MM.1S (cell line): Measurements from ENCODE around the gene SGCG.

ENCODE experiments used
- DNase-seq: peaks from one replicate; pipeline ENCODE4 v3.0.0-alpha.2; 2015
- H2AFZ ChIP-seq: fragments of 300-600 bp; sonication (generic); 2 replicates; pipeline ENCODE4 v1.6.0; 2016; ENCODE audit warnings: antibody characterized with exemption, low read length
- H3F3A ChIP-seq: fragments of 300-600 bp; sonication (generic); 2 replicates; pipeline ENCODE4 v1.6.1; 2016; ENCODE audit warnings: mild to moderate bottlenecking, antibody characterized with exemption, low read length, moderate library complexity, mixed read lengths; ENCODE audit not compliant: insufficient read depth
- H3K27ac ChIP-seq: fragments of 300-600 bp; sonication (generic); 2 replicates; pipeline ENCODE4 v1.5.1; 2016; ENCODE audit warnings: mild to moderate bottlenecking, low read length
- H3K27me3 ChIP-seq: fragments of 300-600 bp; sonication (generic); replicated peaks from 2 replicates; pipeline ENCODE4 v1.6.0; 2016; ENCODE audit warnings: low read length; ENCODE audit not compliant: insufficient read depth
- H3K36me3 ChIP-seq: fragments of 300-600 bp; sonication (generic); replicated peaks from 2 replicates; pipeline ENCODE4 v1.6.1; 2016; ENCODE audit warnings: mild to moderate bottlenecking, low read length, mixed read lengths; ENCODE audit not compliant: insufficient read depth
- H3K4me1 ChIP-seq: fragments of 300-600 bp; sonication (generic); 2 replicates; pipeline ENCODE4 v1.6.1; 2016; ENCODE audit warnings: low read length, mixed read lengths
- H3K4me2 ChIP-seq: fragments of 300-600 bp; sonication (generic); 2 replicates; pipeline ENCODE4 v1.6.0; 2016; ENCODE audit warnings: low read depth, low read length
- H3K4me3 ChIP-seq: fragments of 300-600 bp; sonication (generic); 2 replicates; pipeline ENCODE4 v1.5.1; 2016; ENCODE audit warnings: low read length, mixed read lengths
- H3K79me2 ChIP-seq: fragments of 300-600 bp; sonication (generic); 2 replicates; pipeline ENCODE4 v1.6.1; 2016; ENCODE audit warnings: mixed run types, low read length, mixed read lengths
- H3K9ac ChIP-seq: fragments of 300-600 bp; sonication (generic); 2 replicates; pipeline ENCODE4 v1.6.1; 2016; ENCODE audit warnings: low read length, mixed read lengths
- H3K9me2 ChIP-seq: fragments of 300-600 bp; sonication (generic); replicated peaks from 2 replicates; pipeline ENCODE4 v1.6.1; 2016; ENCODE audit warnings: mild to moderate bottlenecking, low read length, mixed read lengths; ENCODE audit not compliant: insufficient read depth
- H3K9me3 ChIP-seq: fragments of 300-600 bp; sonication (generic); replicated peaks from 2 replicates; pipeline ENCODE4 v1.6.1; 2016; ENCODE audit warnings: mild to moderate bottlenecking, low read length, mixed read lengths; ENCODE audit not compliant: insufficient read depth
- H4K20me1 ChIP-seq: fragments of 300-600 bp; sonication (generic); 2 replicates; pipeline ENCODE4 v1.6.1; 2016; ENCODE audit warnings: mild to moderate bottlenecking, low read length, moderate library complexity, mixed read lengths; ENCODE audit not compliant: insufficient read depth
- EZH2 ChIP-seq: fragments of 300-600 bp; sonication (generic); optimal IDR thresholded peaks from 2 replicates; pipeline ENCODE3; 2017; ENCODE audit warnings: low read depth, mild to moderate bottlenecking, antibody characterized with exemption, low read length, mixed read lengths
- EZH2phosphoT487 ChIP-seq: fragments of 300-600 bp; sonication (generic); IDR thresholded peaks from 2 replicates; pipeline ENCODE4 v1.6.1; 2018; ENCODE audit warnings: antibody characterized with exemption, low read length
- TF ChIP-seq, protein P1 (sequence below): fragments of 300-600 bp; sonication (generic); IDR thresholded peaks from 2 replicates; pipeline ENCODE4 v1.5.1; 2016; ENCODE audit warnings: antibody characterized with exemption, low read length, mixed read lengths

Gene SGCG

DNA sequence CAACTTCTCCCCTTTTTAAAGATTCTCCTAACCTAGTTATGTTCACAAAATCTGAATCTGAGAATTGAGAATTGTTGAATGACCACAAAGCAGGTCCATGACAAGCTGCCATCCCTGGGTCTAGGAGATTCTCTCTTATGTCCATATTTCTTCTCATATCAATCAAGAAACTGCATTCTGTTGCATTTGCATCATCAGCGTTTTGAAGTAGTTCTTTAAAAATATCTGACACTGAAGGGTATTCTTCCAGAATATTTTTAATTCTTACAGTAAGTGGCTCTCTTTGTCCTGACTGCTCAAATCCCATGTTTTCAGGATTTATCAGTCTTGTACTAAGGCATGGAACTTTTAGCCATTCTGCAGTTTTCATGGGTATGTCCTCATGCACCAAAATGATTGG lies 158.4 kb downstream of the SGCG start:
- no peaks in the 10 kb centered on the region for H3K79me2 ChIP-seq
- H4K20me1 ChIP-seq, result no peaks in the 10 kb centered on the region

DNA sequence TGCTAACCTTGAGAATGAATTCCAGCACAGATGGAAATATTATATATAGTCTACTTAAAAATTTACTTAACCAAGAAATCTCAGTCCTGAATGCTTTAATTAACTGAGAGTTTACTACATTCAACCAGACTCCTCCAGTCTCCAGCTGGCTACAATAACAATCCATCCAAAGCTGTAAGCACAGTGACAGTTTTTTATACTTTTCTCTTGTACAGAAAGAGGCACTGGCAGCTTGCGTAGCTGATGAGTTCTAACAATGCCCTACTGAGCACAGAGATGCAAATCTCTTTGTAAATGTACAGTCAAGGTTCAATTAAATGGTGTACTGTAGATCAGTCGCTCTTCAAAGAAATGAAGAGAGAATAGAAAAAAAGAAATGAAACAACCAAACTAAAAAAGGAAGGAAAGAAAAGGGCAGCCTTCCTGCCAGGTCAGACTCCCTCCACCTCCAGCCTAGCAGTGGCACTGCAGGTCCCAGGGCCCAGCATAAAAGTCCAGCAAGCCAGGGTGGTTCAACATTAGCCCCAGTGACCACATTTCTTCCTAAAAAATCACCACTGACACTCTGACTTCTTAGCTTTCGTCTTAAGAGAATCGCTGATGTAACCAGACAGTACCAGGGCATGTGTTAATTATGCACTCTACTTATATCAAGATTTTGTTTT lies 164.3 kb downstream of the SGCG start:
- Histone ChIP-seq H4K20me1 (no peaks in the 10 kb centered on the region), H3F3A (no peaks in the 10 kb centered on the region), H3K4me2 (no peak overlapping the region), H3K36me3 (no peaks in the 10 kb centered on the region), H2AFZ (no peak overlapping the region), H3K4me3 (no peak overlapping the region), H3K27me3 (no peaks in the 10 kb centered on the region), H3K27ac (no peak overlapping the region), H3K9me3 (no peaks in the 10 kb centered on the region), H3K79me2 (no peaks in the 10 kb centered on the region), H3K9me2 (no peaks in the 10 kb centered on the region), H3K9ac (no peak overlapping the region), H3K4me1 (no peaks in the 10 kb centered on the region)
- no peak for DNase-seq
- TF ChIP-seq EZH2, result no peak
- no peak for TF ChIP-seq EZH2phosphoT487
- TF ChIP-seq, protein P1, sequence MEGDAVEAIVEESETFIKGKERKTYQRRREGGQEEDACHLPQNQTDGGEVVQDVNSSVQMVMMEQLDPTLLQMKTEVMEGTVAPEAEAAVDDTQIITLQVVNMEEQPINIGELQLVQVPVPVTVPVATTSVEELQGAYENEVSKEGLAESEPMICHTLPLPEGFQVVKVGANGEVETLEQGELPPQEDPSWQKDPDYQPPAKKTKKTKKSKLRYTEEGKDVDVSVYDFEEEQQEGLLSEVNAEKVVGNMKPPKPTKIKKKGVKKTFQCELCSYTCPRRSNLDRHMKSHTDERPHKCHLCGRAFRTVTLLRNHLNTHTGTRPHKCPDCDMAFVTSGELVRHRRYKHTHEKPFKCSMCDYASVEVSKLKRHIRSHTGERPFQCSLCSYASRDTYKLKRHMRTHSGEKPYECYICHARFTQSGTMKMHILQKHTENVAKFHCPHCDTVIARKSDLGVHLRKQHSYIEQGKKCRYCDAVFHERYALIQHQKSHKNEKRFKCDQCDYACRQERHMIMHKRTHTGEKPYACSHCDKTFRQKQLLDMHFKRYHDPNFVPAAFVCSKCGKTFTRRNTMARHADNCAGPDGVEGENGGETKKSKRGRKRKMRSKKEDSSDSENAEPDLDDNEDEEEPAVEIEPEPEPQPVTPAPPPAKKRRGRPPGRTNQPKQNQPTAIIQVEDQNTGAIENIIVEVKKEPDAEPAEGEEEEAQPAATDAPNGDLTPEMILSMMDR, result no peak

More for the DNA sequence above, 158.4 kb downstream of the SGCG start:
- no peaks in the 10 kb centered on the region for H3K36me3 ChIP-seq
- H3K27ac ChIP-seq, result no peak overlapping the region
- TF ChIP-seq, protein P1, result no peak
- TF ChIP-seq EZH2phosphoT487 (no peak), EZH2 (no peak)
- H3K27me3 ChIP-seq, result no peaks in the 10 kb centered on the region
- no peaks in the 10 kb centered on the region for H3K9me3 ChIP-seq
- no peak for DNase-seq
- H3F3A ChIP-seq, result no peaks in the 10 kb centered on the region
- H3K4me3 ChIP-seq, result no peak overlapping the region
- H3K9me2 ChIP-seq, result no peaks in the 10 kb centered on the region
- no peak overlapping the region for H3K4me2 ChIP-seq
- no peaks in the 10 kb centered on the region for H3K4me1 ChIP-seq
- H2AFZ ChIP-seq, result no peak overlapping the region
- no peak overlapping the region for H3K9ac ChIP-seq

DNA sequence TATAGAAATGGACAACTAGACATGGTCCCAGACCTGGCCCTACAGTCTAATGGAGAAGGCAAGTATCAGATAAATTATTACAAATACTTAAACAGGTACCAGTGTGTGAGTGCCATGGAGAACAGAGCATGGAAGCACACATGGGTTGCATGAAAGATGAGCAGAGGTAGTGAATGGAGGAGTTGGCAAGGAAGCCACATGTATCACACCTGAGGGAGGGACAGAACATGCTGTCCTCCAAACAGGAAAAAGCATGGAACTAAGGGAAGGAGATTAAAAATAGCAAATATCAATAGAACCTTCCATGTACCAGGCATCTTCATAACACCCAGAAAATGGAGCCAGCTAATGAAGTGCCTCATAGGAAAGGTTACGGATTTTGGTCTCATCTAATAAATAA lies 166.8 kb downstream of the SGCG start:
- H3K36me3 ChIP-seq, result no peaks in the 10 kb centered on the region
- no peak overlapping the region for H3K4me3 ChIP-seq
- no peaks in the 10 kb centered on the region for H3K79me2 ChIP-seq

More for the DNA sequence above, 166.8 kb downstream of the SGCG start:
- DNase-seq, result no peak
- Histone ChIP-seq H3K4me2 (no peak overlapping the region), H3K27me3 (no peaks in the 10 kb centered on the region), H3K27ac (no peak overlapping the region), H3K9me3 (no peaks in the 10 kb centered on the region), H3K9me2 (no peaks in the 10 kb centered on the region), H3K9ac (no peak overlapping the region), H2AFZ (no peak overlapping the region), H3K4me1 (no peaks in the 10 kb centered on the region), H4K20me1 (no peaks in the 10 kb centered on the region), H3F3A (no peaks in the 10 kb centered on the region)
- TF ChIP-seq EZH2, result no peak
